ENCODE measurements around the gene REEP1.

GRCh38 chr2:86193901-86194567 is 143.4 kb downstream of the REEP1 start:
- TF ChIP-seq, protein P1, sequence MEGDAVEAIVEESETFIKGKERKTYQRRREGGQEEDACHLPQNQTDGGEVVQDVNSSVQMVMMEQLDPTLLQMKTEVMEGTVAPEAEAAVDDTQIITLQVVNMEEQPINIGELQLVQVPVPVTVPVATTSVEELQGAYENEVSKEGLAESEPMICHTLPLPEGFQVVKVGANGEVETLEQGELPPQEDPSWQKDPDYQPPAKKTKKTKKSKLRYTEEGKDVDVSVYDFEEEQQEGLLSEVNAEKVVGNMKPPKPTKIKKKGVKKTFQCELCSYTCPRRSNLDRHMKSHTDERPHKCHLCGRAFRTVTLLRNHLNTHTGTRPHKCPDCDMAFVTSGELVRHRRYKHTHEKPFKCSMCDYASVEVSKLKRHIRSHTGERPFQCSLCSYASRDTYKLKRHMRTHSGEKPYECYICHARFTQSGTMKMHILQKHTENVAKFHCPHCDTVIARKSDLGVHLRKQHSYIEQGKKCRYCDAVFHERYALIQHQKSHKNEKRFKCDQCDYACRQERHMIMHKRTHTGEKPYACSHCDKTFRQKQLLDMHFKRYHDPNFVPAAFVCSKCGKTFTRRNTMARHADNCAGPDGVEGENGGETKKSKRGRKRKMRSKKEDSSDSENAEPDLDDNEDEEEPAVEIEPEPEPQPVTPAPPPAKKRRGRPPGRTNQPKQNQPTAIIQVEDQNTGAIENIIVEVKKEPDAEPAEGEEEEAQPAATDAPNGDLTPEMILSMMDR (conservative IDR thresholded peaks at IDR 0.05): no peak
- no peak for TF ChIP-seq EZH2 (IDR thresholded peaks at IDR 0.05; ENCODE audit: low read depth)

Measured in PC-9 (cell line).